Liver (tissue), 3 donors: ENCODE results near the gene NOS2.

ENCODE experiments used
- JUND ChIP-seq, 2 donors: IDR thresholded peaks; 2 replicates each; pipeline ENCODE4 v1.6.1; 2016; ENCODE audit warnings: antibody characterized with exemption in 2 of 2
- RXRA ChIP-seq, 2 donors: IDR thresholded peaks; 2 replicates each; pipeline ENCODE4 v1.6.1; 2017 to 2018; ENCODE audit warnings: antibody characterized with exemption in 2 of 2, mild to moderate bottlenecking in 1 of 2
- SP1 ChIP-seq: IDR thresholded peaks from 2 replicates; pipeline ENCODE4 v1.6.1; 2018; ENCODE audit warnings: antibody characterized with exemption, mild to moderate bottlenecking
- TAF1 ChIP-seq: conservative IDR thresholded peaks from 2 replicates; pipeline ENCODE4 v1.6.1; 2016; ENCODE audit warnings: antibody characterized with exemption, mild to moderate bottlenecking
- YY1 ChIP-seq: IDR thresholded peaks from 2 replicates; pipeline ENCODE4 v1.6.1; 2016; ENCODE audit warnings: antibody characterized with exemption, mild to moderate bottlenecking
- TF ChIP-seq, protein P1 (sequence below): fragments of 150-350 bp; IDR thresholded peaks from 2 replicates; pipeline ENCODE4 v1.5.1; 2017; ENCODE audit warnings: improper control_type of control experiment, low read depth, low read length; ENCODE audit not compliant: missing input control
- TF ChIP-seq, protein P2 (sequence below): IDR thresholded peaks from 2 replicates; pipeline ENCODE4 v1.6.1; 2016; ENCODE audit warnings: antibody characterized with exemption, mild to moderate bottlenecking
- TF ChIP-seq, protein P3 (sequence below): IDR thresholded peaks from 2 replicates; pipeline ENCODE4 v1.6.1; 2016; ENCODE audit warnings: antibody characterized with exemption
- TF ChIP-seq, protein P4 (sequence below): IDR thresholded peaks from 2 replicates; pipeline ENCODE4 v1.6.1; 2016; ENCODE audit warnings: antibody characterized with exemption
- donor health status: healthy.
- donor health status: healthy.

DNA sequence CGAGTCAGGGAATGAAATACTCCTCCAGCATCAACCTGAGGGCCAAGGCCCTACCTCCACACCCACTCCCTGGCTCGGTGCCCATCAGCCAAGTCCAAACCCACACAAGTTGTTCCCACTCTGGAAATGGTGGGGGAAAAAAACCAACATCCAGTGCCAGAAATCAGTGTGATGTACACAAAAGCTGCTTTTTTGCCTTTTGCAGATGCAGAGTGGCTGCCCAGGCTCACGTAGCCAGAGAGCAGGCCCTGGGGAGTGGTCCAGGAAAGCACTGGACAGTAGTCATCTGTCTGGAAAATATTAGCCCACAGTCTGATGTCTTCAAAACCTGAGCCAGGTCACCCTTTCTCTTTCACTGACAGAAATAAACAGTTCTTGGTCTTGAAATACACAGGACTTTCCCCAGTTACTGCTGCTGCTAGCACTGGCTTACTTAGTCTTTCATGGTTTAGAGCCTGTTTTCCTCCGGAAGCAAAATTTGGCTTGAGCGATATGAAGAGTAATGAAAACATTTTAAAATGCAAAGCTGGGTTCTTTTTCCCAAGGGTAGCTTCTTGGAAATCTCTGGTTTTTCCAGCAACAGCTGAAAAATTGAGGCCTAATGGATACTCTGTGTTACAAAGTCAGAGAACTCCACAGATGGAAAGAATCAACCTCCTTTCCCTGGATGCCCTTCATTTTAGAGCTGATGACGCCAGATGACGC lies 18.2 kb upstream of the NOS2 start:
- TF ChIP-seq, protein P1, sequence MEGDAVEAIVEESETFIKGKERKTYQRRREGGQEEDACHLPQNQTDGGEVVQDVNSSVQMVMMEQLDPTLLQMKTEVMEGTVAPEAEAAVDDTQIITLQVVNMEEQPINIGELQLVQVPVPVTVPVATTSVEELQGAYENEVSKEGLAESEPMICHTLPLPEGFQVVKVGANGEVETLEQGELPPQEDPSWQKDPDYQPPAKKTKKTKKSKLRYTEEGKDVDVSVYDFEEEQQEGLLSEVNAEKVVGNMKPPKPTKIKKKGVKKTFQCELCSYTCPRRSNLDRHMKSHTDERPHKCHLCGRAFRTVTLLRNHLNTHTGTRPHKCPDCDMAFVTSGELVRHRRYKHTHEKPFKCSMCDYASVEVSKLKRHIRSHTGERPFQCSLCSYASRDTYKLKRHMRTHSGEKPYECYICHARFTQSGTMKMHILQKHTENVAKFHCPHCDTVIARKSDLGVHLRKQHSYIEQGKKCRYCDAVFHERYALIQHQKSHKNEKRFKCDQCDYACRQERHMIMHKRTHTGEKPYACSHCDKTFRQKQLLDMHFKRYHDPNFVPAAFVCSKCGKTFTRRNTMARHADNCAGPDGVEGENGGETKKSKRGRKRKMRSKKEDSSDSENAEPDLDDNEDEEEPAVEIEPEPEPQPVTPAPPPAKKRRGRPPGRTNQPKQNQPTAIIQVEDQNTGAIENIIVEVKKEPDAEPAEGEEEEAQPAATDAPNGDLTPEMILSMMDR = no peak
- TF ChIP-seq SP1 = no peak
- TF ChIP-seq, protein P2, sequence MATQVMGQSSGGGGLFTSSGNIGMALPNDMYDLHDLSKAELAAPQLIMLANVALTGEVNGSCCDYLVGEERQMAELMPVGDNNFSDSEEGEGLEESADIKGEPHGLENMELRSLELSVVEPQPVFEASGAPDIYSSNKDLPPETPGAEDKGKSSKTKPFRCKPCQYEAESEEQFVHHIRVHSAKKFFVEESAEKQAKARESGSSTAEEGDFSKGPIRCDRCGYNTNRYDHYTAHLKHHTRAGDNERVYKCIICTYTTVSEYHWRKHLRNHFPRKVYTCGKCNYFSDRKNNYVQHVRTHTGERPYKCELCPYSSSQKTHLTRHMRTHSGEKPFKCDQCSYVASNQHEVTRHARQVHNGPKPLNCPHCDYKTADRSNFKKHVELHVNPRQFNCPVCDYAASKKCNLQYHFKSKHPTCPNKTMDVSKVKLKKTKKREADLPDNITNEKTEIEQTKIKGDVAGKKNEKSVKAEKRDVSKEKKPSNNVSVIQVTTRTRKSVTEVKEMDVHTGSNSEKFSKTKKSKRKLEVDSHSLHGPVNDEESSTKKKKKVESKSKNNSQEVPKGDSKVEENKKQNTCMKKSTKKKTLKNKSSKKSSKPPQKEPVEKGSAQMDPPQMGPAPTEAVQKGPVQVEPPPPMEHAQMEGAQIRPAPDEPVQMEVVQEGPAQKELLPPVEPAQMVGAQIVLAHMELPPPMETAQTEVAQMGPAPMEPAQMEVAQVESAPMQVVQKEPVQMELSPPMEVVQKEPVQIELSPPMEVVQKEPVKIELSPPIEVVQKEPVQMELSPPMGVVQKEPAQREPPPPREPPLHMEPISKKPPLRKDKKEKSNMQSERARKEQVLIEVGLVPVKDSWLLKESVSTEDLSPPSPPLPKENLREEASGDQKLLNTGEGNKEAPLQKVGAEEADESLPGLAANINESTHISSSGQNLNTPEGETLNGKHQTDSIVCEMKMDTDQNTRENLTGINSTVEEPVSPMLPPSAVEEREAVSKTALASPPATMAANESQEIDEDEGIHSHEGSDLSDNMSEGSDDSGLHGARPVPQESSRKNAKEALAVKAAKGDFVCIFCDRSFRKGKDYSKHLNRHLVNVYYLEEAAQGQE = no peak
- TF ChIP-seq, protein P3, sequence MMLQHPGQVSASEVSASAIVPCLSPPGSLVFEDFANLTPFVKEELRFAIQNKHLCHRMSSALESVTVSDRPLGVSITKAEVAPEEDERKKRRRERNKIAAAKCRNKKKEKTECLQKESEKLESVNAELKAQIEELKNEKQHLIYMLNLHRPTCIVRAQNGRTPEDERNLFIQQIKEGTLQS = no peak
- no peak for TF ChIP-seq TAF1
- TF ChIP-seq YY1 = no peak
- no peak for TF ChIP-seq JUND (IDR thresholded peaks at IDR 0.05)
- TF ChIP-seq, protein P4, sequence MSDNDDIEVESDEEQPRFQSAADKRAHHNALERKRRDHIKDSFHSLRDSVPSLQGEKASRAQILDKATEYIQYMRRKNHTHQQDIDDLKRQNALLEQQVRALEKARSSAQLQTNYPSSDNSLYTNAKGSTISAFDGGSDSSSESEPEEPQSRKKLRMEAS = no peak
- TF ChIP-seq RXRA (IDR thresholded peaks at IDR 0.05) = no peak
